PC-3 (cell line): ENCODE data around the gene CD300LB.

Source experiments
- EZH2 ChIP-seq: fragments of 300-600 bp; sonication (generic); IDR thresholded peaks from one replicate; pipeline ENCODE4 v1.6.1; 2017; ENCODE audit warnings: antibody characterized with exemption, mild to moderate bottlenecking, low read length; ENCODE audit not compliant: unreplicated experiment
- TF ChIP-seq, protein P1 (sequence below): fragments of 300-600 bp; sonication (generic); conservative IDR thresholded peaks from 2 replicates; pipeline ENCODE4 v1.5.1; 2017; ENCODE audit warnings: antibody characterized with exemption, low read depth, mild to moderate bottlenecking, low read length

DNA sequence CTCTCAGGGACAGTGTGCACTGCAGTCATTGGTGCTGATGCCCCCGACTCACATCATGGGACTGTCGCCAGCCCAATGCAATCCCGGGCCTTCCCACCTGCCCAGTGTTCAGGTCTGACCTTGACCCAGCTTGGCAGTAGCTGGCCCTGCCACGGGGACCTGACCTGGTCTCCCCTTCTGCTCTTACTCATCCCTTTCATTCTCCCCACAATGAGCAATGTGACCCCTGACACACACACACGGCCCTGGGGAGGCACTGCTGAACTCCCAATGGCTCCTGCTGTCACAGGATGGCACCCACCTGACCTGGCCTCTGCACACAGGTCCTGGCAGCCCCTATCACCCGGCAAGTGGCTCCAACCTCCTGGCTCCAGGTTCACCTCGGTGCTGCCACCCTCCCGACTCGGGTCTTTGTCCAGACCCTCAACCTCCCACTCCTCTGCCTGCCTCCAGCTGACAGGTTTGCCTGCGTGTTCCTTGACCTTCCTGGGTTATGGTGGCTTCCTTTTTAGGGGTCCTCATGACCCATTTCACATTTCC, 8.1 kb upstream of the CD300LB start:
- TF ChIP-seq, protein P1, sequence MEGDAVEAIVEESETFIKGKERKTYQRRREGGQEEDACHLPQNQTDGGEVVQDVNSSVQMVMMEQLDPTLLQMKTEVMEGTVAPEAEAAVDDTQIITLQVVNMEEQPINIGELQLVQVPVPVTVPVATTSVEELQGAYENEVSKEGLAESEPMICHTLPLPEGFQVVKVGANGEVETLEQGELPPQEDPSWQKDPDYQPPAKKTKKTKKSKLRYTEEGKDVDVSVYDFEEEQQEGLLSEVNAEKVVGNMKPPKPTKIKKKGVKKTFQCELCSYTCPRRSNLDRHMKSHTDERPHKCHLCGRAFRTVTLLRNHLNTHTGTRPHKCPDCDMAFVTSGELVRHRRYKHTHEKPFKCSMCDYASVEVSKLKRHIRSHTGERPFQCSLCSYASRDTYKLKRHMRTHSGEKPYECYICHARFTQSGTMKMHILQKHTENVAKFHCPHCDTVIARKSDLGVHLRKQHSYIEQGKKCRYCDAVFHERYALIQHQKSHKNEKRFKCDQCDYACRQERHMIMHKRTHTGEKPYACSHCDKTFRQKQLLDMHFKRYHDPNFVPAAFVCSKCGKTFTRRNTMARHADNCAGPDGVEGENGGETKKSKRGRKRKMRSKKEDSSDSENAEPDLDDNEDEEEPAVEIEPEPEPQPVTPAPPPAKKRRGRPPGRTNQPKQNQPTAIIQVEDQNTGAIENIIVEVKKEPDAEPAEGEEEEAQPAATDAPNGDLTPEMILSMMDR = no peak
- no peak for TF ChIP-seq EZH2
